Stimulated activated CD8-positive, alpha-beta memory T cell treated with anti-CD3 and anti-CD28 coated beads, Interleukin-15, amount 100 ng/mL, for 1 hour (primary cell): ENCODE data around the gene LCN12.
A peak's percentile ranks its signal among the peaks of the same experiment; 100 is the strongest.

ENCODE experiments used
- DNase-seq: peaks from one replicate; pipeline ENCODE4 v3.0.0-alpha.2; 2020; ENCODE audit warnings: low read depth

Gene LCN12

DNA sequence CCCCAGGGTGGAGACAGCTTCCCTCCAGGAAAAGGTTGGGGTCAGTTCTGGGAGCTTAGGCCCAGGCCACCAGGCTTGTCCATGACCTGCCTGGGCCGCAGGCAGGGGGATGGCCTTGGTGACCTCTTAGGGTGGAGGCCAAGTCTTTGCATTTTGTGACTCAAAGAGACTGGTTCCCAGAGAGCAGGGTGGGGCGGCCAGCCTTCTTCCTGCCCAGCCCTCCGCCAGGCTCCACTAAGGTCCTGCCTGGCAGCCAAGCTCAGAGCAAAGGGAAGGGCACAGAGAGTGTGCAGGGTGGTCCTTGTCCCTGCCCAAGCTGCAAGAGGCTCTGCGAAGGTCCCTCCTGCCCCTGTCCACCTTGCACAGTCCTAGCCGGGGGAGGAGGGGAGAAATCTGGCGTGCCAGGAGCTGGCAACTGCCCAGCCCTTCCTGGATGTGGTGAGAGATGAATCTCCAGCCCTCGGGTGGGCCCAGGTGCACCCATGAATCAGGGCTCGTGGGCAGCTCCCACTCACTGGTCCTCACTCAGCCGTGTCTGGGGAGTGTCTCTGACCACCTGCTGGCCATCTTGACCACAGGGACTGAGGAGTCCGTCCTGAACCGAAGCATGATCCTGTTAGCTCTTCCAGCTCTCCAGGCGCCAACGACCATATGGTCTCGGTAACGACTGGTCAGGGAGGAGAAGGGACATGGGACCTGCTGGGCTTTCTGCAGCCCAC is 22.9 kb downstream of the LCN12 start:
- DNase-seq = no peak

DNA sequence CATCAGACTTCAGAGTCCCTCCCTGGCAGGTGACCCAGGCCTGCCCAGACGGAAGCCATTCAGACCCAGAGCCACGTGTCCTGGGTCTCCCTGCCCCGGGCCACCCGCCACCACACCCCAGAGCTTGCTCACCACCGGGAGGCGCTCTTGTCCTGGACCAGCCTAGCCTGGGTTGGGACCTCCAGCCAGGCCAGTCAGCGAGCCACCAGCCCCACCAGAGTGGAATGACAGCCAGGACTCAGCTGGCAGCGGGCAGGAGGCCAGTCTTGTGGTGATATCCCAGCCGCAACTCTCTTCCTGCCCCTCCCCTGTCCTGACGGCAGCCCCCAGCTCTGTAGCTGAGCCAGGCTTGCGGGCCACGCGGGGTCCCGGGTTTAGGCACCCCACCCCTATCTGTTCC is 23.6 kb downstream of the LCN12 start:
- DNase-seq = no peak

GRCh38 chr9:136977223-136977622 is 25.1 kb downstream of the LCN12 start, which contains the start of gene PTGDS:
PTGDS (plus strand) TSS chr9:136977504; CDS start chr9:136977579, 75 bp downstream.
- DNase-seq = no peak

- no peak for DNase-seq
Measured at GRCh38 chr9:136977649-136978072, 25.6 kb downstream of the LCN12 start.

DNA sequence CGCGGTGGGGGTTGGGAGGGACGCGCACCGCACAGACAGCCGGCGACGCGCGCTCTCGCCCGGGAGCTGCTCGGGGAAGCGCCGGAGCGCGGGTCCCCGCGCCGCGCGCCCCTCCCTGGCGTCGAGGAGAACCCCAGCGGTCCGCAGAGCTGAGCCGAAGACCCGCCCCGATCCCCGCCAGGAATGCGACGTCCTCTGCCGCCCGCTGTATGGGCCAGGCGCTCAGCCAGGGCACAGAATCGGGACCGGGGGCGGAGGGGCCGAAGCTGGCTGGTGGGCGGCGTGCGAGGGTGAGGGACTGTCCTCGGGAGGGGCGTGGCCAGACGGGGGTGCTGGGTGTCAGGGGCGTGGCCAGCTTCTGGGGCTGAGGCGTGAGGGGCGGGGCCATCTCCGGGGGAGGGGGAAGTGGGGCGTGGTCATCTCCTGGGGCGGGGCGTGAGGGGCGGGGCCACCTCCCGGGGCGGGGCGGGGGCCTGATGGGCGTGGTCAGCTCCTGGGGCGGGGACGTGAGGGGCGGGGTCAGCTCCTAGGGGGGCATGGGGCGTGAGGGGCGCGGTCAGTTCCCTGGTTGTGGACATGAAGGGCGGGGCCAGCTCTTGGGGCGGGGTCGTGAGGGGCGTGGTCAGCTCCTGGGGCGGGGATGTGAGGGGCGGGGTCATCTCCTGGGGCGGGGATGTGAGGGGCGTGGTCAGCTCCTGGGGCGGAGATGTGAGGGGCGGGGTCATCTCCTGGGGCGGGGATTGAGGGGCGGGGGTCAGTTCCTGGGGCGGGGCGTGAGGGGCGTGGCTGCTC is 26.2 kb downstream of the LCN12 start:
- peak; percentile 55 for DNase-seq

DNA sequence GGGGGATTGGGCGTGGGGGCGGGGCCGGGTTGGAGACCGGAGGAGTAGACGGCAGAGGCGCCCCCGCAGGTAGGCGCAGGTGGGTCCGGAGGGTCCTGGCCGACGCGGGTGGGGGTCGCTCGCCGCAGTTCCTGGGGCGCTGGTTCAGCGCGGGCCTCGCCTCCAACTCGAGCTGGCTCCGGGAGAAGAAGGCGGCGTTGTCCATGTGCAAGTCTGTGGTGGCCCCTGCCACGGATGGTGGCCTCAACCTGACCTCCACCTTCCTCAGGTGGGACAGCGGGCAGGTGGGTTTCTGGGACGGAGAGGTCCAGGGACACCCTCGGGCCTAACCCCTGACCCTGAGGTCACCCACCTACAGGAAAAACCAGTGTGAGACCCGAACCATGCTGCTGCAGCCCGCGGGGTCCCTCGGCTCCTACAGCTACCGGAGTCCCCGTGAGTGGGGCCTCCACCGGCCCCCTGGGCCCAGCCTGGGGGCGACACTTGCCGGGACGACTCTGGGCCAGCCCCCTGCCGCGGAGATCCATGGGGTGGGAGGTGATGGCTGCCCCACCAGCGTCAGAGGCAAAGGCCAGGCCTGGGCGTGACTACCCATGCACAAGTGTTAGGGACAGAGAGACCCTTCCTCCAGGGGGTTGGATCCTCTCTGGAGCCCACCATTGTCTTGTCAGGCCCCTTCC is 26.9 kb downstream of the LCN12 start:
- DNase-seq = no peak

DNA sequence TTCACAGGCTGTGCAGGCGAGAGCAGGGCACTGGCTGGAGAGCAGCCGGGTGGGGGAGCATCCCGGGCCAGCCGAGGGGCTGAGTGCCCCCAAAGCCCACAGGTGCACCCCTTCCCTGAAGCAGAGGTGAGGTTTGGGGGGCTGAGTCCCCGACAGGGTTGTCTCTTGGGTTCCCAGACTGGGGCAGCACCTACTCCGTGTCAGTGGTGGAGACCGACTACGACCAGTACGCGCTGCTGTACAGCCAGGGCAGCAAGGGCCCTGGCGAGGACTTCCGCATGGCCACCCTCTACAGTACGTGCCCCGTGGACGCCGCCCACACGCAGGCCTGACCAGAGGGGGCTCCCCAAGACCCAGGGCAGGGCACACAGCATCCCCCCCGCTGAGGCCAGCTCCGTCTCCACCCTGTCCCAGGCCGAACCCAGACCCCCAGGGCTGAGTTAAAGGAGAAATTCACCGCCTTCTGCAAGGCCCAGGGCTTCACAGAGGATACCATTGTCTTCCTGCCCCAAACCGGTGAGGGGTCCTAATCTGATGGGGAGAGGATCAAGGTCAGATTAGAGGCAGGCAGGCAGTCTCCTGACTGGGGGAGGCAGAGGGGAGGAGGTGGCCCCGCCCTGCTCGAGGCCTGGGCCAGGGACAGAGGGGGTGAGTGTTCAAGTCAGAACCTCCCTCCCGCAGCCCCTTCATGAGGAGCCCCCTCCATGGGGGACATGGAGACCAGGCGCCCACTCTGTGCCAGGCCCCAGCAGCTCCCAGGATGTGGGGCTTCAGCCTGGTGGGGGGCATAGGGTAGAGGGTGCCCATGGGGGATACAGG is 27.9 kb downstream of the LCN12 start:
- DNase-seq = no peak

GRCh38 chr9:136980669-136981478 is 28.8 kb downstream of the LCN12 start:
- DNase-seq = no peak

DNA sequence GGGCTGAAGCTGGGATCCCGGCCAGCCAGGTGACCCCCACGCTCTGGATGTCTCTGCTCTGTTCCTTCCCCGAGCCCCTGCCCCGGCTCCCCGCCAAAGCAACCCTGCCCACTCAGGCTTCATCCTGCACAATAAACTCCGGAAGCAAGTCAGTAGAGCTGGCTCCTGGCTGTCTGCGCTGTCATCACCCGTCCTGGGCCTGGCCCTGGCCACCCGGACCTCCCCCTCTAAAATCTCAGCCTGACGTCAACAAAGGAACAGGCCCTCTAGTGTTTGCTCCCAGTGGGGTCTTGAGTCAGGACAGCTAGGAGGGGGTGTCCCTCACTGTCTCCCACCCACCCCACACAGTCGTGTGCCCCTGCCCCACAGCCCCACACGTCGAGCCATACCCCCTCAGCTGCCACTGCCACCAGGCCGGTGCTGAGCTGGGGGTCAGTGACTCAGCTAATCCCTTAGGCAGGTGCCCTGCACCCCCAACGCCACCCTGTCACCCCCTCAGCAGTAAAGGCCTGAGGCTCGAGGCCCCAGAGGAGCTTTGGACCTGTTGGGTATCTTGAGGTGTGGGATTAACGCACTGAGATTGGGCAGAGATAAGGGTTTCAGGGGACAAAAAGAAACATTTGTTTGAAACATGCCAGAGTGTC is 29.6 kb downstream of the LCN12 start:
- no peak for DNase-seq

DNA sequence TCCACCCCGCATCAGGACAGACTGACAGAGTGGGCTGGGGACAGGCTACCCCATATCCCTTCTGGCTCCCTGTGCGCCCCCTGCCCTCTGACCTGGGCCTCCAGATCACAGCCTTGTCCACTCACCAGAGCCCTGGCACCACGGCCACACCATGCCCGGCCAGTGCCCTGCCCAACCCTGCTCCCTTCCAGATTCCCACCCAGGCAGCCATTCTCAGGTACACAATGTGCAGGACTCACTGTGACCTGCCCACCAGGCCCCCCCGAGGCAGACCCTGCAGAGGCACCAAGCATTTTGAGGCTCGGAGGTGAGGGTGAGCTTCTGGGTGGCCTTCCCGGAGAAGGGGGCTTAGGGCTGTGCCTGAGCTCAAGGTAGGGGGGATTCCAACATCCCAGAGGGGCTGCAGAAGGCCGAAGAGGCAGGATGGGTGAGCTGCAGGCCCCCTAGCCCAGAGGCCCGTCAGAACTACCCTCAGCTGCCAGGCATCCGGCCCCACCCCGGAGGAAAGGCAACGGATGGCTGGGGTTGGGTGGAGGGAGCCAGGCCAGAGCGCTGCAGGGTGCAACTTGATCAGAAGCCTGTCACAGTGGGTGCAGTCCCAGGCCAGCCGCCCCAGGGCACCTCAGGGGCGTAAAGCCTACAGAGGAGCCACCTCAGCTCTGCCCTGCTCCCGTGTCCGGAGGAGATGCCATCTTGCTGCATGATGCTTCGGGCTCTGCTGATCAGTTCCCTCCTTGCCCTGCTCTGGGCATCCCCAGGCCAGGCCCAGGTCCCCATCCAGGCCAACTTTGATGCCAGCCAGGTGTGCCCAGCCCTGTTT is 30.4 kb downstream of the LCN12 start, which contains the start of gene LCNL1:
TSS of gene LCNL1 (plus strand) at position 762 of the 820 bp plus-strand sequence. CDS start 594 bp downstream, outside the sequence.
- DNase-seq = no peak

- DNase-seq = no peak
Measured at GRCh38 chr9:136983167-136983566, 31.1 kb downstream of the LCN12 start.

- no peak for DNase-seq
Measured at GRCh38 chr9:136983656-136984314, 31.7 kb downstream of the LCN12 start.

- DNase-seq = no peak
Measured at GRCh38 chr9:136984464-136985026, 32.5 kb downstream of the LCN12 start.

GRCh38 chr9:136985027-136985602 is 33.0 kb downstream of the LCN12 start:
- no peak for DNase-seq

GRCh38 chr9:136985853-136986252 is 33.8 kb downstream of the LCN12 start:
- no peak for DNase-seq

DNA sequence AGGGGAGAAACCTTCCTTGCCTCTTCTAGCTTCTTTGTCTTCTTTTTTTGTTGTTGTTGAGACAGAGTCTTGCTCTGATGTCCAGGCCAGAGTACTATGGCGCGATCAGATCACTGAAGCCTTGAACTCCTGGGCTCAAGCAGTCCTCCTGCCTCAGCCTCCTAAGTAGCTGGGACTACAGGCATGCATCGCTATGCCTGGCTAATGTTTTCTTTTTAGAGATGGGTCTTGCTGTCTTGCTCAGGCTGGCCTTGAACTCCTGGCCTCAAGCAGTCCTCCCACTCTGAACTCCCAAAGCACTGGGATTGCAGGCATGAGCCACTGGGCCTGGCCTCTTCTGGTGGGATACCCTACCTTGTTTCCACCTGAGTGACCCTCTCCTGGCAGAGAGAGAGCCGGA is 36.8 kb downstream of the LCN12 start:
- DNase-seq = no peak

DNA sequence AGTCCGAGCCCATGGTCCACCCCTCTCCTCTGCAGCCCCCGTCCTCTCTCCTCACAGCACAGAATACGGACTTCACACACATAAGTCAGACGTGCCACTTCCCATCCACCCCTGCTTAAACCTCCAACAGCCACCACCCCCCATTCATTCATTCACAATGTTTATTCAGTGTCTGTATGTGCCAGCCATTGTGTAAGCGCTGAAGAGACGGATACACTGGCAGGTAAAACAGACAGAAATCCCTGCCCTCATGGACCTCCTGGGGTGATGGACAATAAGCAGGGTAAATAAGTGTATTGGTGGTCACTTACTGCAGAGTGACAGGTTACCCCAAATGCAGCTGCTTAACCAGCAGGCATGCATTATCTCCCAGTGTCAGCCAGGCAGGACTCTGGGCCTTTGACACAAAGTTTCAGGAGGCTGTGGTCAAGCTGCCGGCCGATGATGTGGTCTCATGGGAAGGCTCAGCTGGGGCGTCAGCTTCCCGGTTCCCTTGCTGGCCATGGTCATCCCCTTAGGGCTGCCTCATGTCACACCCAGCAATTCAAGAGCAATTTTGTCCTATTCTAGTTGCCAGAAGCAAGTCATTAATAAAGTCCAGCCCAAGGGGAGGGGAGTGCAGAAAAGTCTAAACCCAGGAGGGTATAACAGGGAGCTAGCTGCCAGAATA is 38.3 kb downstream of the LCN12 start:
- DNase-seq = no peak
